HCT116 (cell line): ENCODE data around the gene SOX6. TPM values are rescaled to one million over a fixed set of nuclear protein-coding genes. Genes with fewer than 3 reads are reported as not detected.

Experiments used
- ATAC-seq: fragments of 200-7000 bp; cut with Tn5 transposase; 2 replicates; pipeline ENCODE4 v1.9.1; 2020; ENCODE audit warnings: mild to moderate bottlenecking, moderate library complexity
- BruUV-seq: library from RNA; stranded (reverse); fragments of 400-500 nt; replicated peaks from 2 replicates; lab custom pipeline; 2021; lab: Mats Ljungman, UMichigan
- CTCF ChIA-PET: fragments of 300-600 bp; sonication (Branson Sonifier 250); formaldehyde crosslinking; loops from one replicate; lab custom pipeline; 2021; ENCODE audit warnings: antibody characterized with exemption; lab: Charles Lee
- POLR2A ChIA-PET: fragments of 300-600, 350-600 bp; sonication (Branson Sonifier 250); formaldehyde crosslinking; loops from one replicate; lab custom pipeline; 2021; ENCODE audit warnings: antibody characterized with exemption; lab: Charles Lee
- RAD21 ChIA-PET, 2 experiments: fragments of 300-600 bp; sonication (Branson Sonifier 250); formaldehyde crosslinking; loops; one replicate each; lab custom pipeline; 2023; ENCODE audit warnings: low total read pairs in 2 of 2; ENCODE audit not compliant: uncharacterized antibody in 2 of 2, unreplicated experiment in 2 of 2, low non-redundant PET in 1 of 2; lab: Charles Lee
- DNase-seq: peaks from one replicate; pipeline ENCODE4 v3.0.0-alpha.2; 2010; ENCODE audit warnings: low read depth, low spot score
- H2AFZ ChIP-seq: fragments of 200-600 bp; shearing (Covaris generic), sonication (generic); 2 replicates; pipeline ENCODE4 v1.6.1; 2017; ENCODE audit warnings: low read depth, mixed run types, mixed read lengths, antibody characterized with exemption, low read length; ENCODE audit not compliant: poor library complexity, severe bottlenecking
- H3K27ac ChIP-seq: 2 replicates; pipeline ENCODE4 v1.5.1; 2012; ENCODE audit warnings: low read depth, low read length
- H3K27me3 ChIP-seq: fragments of 200-600 bp; sonication (generic); 2 replicates; pipeline ENCODE4 v1.6.1; 2016; ENCODE audit warnings: mixed run types, low read length, mixed read lengths; ENCODE audit not compliant: insufficient read depth
- H3K36me3 ChIP-seq, 2 experiments: fragments of 200-500 bp in 1 of 2; fragments of 200-600 bp in 1 of 2; sonication (Bioruptor generic) in 1 of 2; sonication (generic) in 1 of 2; 2 replicates each; pipeline versions ENCODE4 v1.5.1 to v1.6.1; 2014 to 2016; ENCODE audit warnings: low read length in 2 of 2, inconsistent platforms in 1 of 2, mixed read lengths in 1 of 2, mixed run types in 1 of 2; ENCODE audit not compliant: insufficient read depth in 2 of 2, control insufficient read depth in 1 of 2
- H3K4me1 ChIP-seq, 2 experiments: fragments of 200-600 bp in 1 of 2; sonication (generic) in 1 of 2; 2 replicates each; pipeline versions ENCODE4 v1.5.1 to v1.6.1; 2012 to 2017; ENCODE audit warnings: low read length in 2 of 2, inconsistent platforms in 1 of 2, mild to moderate bottlenecking in 1 of 2, mixed read lengths in 1 of 2, mixed run types in 1 of 2, moderate library complexity in 1 of 2; ENCODE audit not compliant: insufficient read depth in 2 of 2, control insufficient read depth in 1 of 2
- H3K4me2 ChIP-seq: fragments of 200-600 bp; sonication (generic); 2 replicates; pipeline ENCODE4 v1.6.1; 2017; ENCODE audit warnings: mixed run types, low read length, mixed read lengths
- H3K4me3 ChIP-seq, 2 experiments: fragments of 200-600 bp in 1 of 2; sonication (generic) in 1 of 2; replicated peaks in 1 of 2; 2 replicates each; pipeline ENCODE4 v1.5.1; 2011 to 2016; ENCODE audit warnings: low read length in 2 of 2, control low read depth in 1 of 2, low read depth in 1 of 2, mild to moderate bottlenecking in 1 of 2, mixed read lengths in 1 of 2, mixed run types in 1 of 2
- H3K79me2 ChIP-seq: fragments of 200-600 bp; sonication (generic); 2 replicates; pipeline ENCODE4 v1.6.1; 2017; ENCODE audit warnings: mild to moderate bottlenecking, mixed run types, low read length, moderate library complexity, mixed read lengths; ENCODE audit not compliant: insufficient read depth
- H3K9ac ChIP-seq: fragments of 200-600 bp; sonication (generic); 2 replicates; pipeline ENCODE4 v1.6.1; 2016; ENCODE audit warnings: low read length, mixed read lengths
- H3K9me2 ChIP-seq: fragments of 200-600 bp; sonication (generic), shearing (Covaris generic); 2 replicates; pipeline ENCODE4 v1.6.1; 2017; ENCODE audit warnings: mixed run types, mild to moderate bottlenecking, moderate library complexity; ENCODE audit not compliant: insufficient read depth
- H3K9me3 ChIP-seq, 2 experiments: fragments of 200-500 bp in 1 of 2; fragments of 200-600 bp in 1 of 2; sonication (Bioruptor generic) in 1 of 2; sonication (generic) in 1 of 2; 2 replicates each; pipeline ENCODE4 v1.6.1; 2014 to 2017; ENCODE audit warnings: low read length in 2 of 2, mixed read lengths in 2 of 2, inconsistent platforms in 1 of 2, low read depth in 1 of 2, mild to moderate bottlenecking in 1 of 2, mixed run types in 1 of 2, moderate library complexity in 1 of 2; ENCODE audit not compliant: control insufficient read depth in 1 of 2, insufficient read depth in 1 of 2
- H4K20me1 ChIP-seq: fragments of 200-600 bp; sonication (generic), shearing (Covaris generic); 2 replicates; pipeline ENCODE4 v1.6.1; 2017; ENCODE audit warnings: mixed run types, mild to moderate bottlenecking, moderate library complexity; ENCODE audit not compliant: insufficient read depth
- CBX3 ChIP-seq: IDR thresholded peaks from 2 replicates; pipeline ENCODE4 v1.6.1; 2012; ENCODE audit warnings: low read depth
- CEBPB ChIP-seq: IDR thresholded peaks from 2 replicates; pipeline ENCODE4 v1.6.1; 2012; ENCODE audit warnings: low read depth
- ELF1 ChIP-seq: IDR thresholded peaks from 2 replicates; pipeline ENCODE4 v1.6.1; 2012; ENCODE audit warnings: low read depth, borderline replicate concordance
- EZH2 ChIP-seq: fragments of 200-600 bp; sonication (generic); IDR thresholded peaks from 2 replicates; pipeline ENCODE4 v1.6.1; 2017; ENCODE audit warnings: antibody characterized with exemption, mixed run types
- EZH2phosphoT487 ChIP-seq: fragments of 200-600 bp; IDR thresholded peaks from 2 replicates; pipeline ENCODE4 v1.6.1; 2018; ENCODE audit warnings: antibody characterized with exemption, borderline replicate concordance
- JUND ChIP-seq: IDR thresholded peaks from 2 replicates; pipeline ENCODE4 v1.6.1; 2012
- POLR2A ChIP-seq: IDR thresholded peaks from 2 replicates; pipeline ENCODE4 v1.7.0; 2011; ENCODE audit warnings: borderline replicate concordance; ENCODE audit not compliant: insufficient read depth, insufficient read length; ENCODE audit errors: extremely low read depth
- RAD21 ChIP-seq: IDR thresholded peaks from 2 replicates; pipeline ENCODE4 v1.6.1; 2012; ENCODE audit warnings: low read depth, mild to moderate bottlenecking
- SIN3A ChIP-seq: IDR thresholded peaks from 2 replicates; pipeline ENCODE4 v1.6.1; 2012; ENCODE audit warnings: low read depth
- SP1 ChIP-seq: IDR thresholded peaks from 2 replicates; pipeline ENCODE4 v1.6.1; 2012; ENCODE audit warnings: low read depth
- SRF ChIP-seq: IDR thresholded peaks from 2 replicates; pipeline ENCODE4 v1.6.1; 2012; ENCODE audit warnings: low read depth
- YY1 ChIP-seq: IDR thresholded peaks from 2 replicates; pipeline ENCODE4 v1.6.1; 2011; ENCODE audit warnings: low read length, low read depth, moderate library complexity, mild to moderate bottlenecking; ENCODE audit not compliant: insufficient replicate concordance; ENCODE audit errors: extremely low read depth
- ZFX ChIP-seq: fragments of 450-650 bp; IDR thresholded peaks from 2 replicates; pipeline ENCODE4 v1.6.1; 2017
- ZNF274 ChIP-seq: fragments of 200-500 bp; sonication (Bioruptor generic); IDR thresholded peaks from 2 replicates; pipeline ENCODE4 v1.6.1; 2014; ENCODE audit warnings: mild to moderate bottlenecking, low read depth, low read length, inconsistent platforms
- intact Hi-C: fragments of 100-400 bp; cut with micrococcal nuclease; formaldehyde crosslinking; loops from 2 replicates; pipeline ENCODE4 v1.10.0; 2022
- total RNA-seq: library from RNA; stranded (reverse); gene quantifications from one replicate; pipeline ENCODE4 v1.2.1, GENCODE V29; 2021; ENCODE audit not compliant: unreplicated experiment
- TF ChIP-seq, protein P1 (sequence below): IDR thresholded peaks from 2 replicates; pipeline ENCODE4 v1.6.1; 2012
- TF ChIP-seq, protein P2 (sequence below): IDR thresholded peaks from 2 replicates; pipeline ENCODE4 v1.6.1; 2012; ENCODE audit warnings: low read depth
- TF ChIP-seq, protein P3 (sequence below), 3 experiments: fragments of 200-600 bp in 1 of 3; sonication (generic) in 1 of 3; IDR thresholded peaks in 2 of 3; conservative IDR thresholded peaks in 1 of 3; 2 replicates each; pipeline ENCODE4 v1.5.1; 2012 to 2017; ENCODE audit warnings: low read depth in 2 of 3, low read length in 2 of 3, antibody characterized with exemption in 1 of 3, borderline replicate concordance in 1 of 3, control low read depth in 1 of 3, mild to moderate bottlenecking in 1 of 3, mixed read lengths in 1 of 3, mixed run types in 1 of 3, moderate library complexity in 1 of 3; ENCODE audit not compliant: insufficient read depth in 1 of 3

The SOX6 gene
- total RNA-seq, 1 experiment from 2014 or later = 0.81 TPM

DNA sequence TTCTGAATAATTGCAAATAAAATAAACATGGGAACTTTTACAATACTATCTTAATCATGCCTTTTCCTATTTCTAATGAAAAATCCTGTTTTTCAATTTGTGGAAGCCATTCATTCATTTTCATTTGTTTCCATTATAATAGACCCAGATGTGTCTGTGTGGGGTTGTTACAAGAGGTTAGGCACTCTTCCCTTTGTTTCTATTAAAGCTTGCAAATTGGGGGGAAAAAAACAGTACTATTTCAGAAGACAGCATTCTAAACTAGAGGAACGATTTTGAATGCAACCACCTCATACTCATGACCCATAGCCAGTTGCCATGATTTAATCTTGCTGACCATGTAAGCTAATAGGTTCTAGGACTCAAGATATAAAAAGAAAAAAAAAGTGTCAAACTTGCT lies 175.5 kb downstream of the SOX6 start:
- Histone ChIP-seq H3K27ac (no peak overlapping the region), H3K4me2 (no peak overlapping the region)
- no peak for ATAC-seq

DNA sequence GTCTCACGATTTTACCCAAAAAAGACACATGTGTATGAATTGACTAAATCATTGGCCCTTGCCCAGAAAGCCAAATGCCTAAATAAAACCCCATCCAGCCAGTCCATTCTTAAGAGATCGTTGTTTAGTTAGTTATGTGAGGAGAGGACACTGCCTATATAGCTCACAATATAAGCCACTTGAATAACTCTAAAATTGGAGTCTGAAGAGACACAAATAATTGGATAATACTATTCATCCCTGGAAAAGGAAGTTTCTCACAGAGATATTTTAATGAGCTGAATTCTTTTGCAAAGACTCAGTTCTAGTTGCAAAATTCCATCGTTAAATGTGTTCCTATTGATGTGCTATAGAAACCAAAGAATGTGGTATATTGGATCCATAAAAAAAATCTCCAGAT lies 176.7 kb downstream of the SOX6 start:
- Histone ChIP-seq H3K27me3 (peaks cover 1% of the 10 kb centered on the region; the same call in 1 of the 2 replicates), H3K4me3 (no peak overlapping the region), H3K79me2 (no peaks in the 10 kb centered on the region), H3K4me1 (no peaks in the 10 kb centered on the region), H3K4me2 (no peak overlapping the region), H3K9me2 (no peaks in the 10 kb centered on the region), H3K9me3 (no peaks in the 10 kb centered on the region), H3K27ac (no peak overlapping the region), H2AFZ (no peak overlapping the region), H3K36me3 (no peaks in the 10 kb centered on the region), H3K9ac (no peak overlapping the region), H4K20me1 (no peaks in the 10 kb centered on the region; the same call in 1 of the 2 replicates)
- no TSS peak for BruUV-seq
- no peak for DNase-seq
- ChIA-PET RAD21 (no interaction called here), POLR2A (no interaction called here), CTCF (no interaction called here)
- ATAC-seq = no peak
- intact Hi-C loops = no loop called here
- no peak for TF ChIP-seq JUND
- TF ChIP-seq YY1 = no peak
- no peak for TF ChIP-seq SIN3A
- TF ChIP-seq ELF1 = no peak
- TF ChIP-seq CBX3 = no peak
- TF ChIP-seq, protein P1, sequence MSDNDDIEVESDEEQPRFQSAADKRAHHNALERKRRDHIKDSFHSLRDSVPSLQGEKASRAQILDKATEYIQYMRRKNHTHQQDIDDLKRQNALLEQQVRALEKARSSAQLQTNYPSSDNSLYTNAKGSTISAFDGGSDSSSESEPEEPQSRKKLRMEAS = no peak
- no peak for TF ChIP-seq ZFX
- no peak for TF ChIP-seq EZH2
- TF ChIP-seq RAD21 = no peak
- no peak for TF ChIP-seq CEBPB
- no peak for TF ChIP-seq SRF
- no peak for TF ChIP-seq SP1
- no peak for TF ChIP-seq POLR2A
- TF ChIP-seq, protein P2, sequence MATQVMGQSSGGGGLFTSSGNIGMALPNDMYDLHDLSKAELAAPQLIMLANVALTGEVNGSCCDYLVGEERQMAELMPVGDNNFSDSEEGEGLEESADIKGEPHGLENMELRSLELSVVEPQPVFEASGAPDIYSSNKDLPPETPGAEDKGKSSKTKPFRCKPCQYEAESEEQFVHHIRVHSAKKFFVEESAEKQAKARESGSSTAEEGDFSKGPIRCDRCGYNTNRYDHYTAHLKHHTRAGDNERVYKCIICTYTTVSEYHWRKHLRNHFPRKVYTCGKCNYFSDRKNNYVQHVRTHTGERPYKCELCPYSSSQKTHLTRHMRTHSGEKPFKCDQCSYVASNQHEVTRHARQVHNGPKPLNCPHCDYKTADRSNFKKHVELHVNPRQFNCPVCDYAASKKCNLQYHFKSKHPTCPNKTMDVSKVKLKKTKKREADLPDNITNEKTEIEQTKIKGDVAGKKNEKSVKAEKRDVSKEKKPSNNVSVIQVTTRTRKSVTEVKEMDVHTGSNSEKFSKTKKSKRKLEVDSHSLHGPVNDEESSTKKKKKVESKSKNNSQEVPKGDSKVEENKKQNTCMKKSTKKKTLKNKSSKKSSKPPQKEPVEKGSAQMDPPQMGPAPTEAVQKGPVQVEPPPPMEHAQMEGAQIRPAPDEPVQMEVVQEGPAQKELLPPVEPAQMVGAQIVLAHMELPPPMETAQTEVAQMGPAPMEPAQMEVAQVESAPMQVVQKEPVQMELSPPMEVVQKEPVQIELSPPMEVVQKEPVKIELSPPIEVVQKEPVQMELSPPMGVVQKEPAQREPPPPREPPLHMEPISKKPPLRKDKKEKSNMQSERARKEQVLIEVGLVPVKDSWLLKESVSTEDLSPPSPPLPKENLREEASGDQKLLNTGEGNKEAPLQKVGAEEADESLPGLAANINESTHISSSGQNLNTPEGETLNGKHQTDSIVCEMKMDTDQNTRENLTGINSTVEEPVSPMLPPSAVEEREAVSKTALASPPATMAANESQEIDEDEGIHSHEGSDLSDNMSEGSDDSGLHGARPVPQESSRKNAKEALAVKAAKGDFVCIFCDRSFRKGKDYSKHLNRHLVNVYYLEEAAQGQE = no peak
- TF ChIP-seq ZNF274 = no peak
- no peak for TF ChIP-seq EZH2phosphoT487
- TF ChIP-seq, protein P3, sequence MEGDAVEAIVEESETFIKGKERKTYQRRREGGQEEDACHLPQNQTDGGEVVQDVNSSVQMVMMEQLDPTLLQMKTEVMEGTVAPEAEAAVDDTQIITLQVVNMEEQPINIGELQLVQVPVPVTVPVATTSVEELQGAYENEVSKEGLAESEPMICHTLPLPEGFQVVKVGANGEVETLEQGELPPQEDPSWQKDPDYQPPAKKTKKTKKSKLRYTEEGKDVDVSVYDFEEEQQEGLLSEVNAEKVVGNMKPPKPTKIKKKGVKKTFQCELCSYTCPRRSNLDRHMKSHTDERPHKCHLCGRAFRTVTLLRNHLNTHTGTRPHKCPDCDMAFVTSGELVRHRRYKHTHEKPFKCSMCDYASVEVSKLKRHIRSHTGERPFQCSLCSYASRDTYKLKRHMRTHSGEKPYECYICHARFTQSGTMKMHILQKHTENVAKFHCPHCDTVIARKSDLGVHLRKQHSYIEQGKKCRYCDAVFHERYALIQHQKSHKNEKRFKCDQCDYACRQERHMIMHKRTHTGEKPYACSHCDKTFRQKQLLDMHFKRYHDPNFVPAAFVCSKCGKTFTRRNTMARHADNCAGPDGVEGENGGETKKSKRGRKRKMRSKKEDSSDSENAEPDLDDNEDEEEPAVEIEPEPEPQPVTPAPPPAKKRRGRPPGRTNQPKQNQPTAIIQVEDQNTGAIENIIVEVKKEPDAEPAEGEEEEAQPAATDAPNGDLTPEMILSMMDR (IDR thresholded peaks at IDR 0.05 in 2 of 3, conservative IDR thresholded peaks at IDR 0.05 in 1 of 3; ENCODE audit: borderline replicate concordance in 1 of 3, insufficient read depth in 1 of 3, low read depth in 2 of 3, low read length in 2 of 3) = no peak

More for the DNA sequence above, 175.5 kb downstream of the SOX6 start:
- Histone ChIP-seq H3K9me2 (no peaks in the 10 kb centered on the region), H3K36me3 (no peaks in the 10 kb centered on the region), H3K9me3 (no peaks in the 10 kb centered on the region), H3K4me3 (no peak overlapping the region), H3K79me2 (no peaks in the 10 kb centered on the region), H4K20me1 (no peaks in the 10 kb centered on the region; the same call in 1 of the 2 replicates)
- intact Hi-C loops = no loop called here
- DNase-seq = no peak
- BruUV-seq = no TSS peak
- TF ChIP-seq ELF1 (no peak), EZH2phosphoT487 (no peak), EZH2 (no peak)
- TF ChIP-seq, all 23 proteins: peak for 0
- POLR2A ChIA-PET = no interaction called here
- H3K9ac ChIP-seq = no peak overlapping the region
- H3K4me1 ChIP-seq = no peaks in the 10 kb centered on the region
- RAD21 ChIA-PET = no interaction called here
- H2AFZ ChIP-seq = no peak overlapping the region
- CTCF ChIA-PET = no interaction called here
- peaks cover 3% of the 10 kb centered on the region; the same call in 1 of the 2 replicates for H3K27me3 ChIP-seq
